ENCODE data around the gene TMEM14A.
"Not testable (repeated sequence)": the region's sequence is repeated elsewhere in the genome, so short reads cannot be mapped to it uniquely, and the experiment has no call there.

The TMEM14A gene

GRCh38 chr6:52661551-52661950, 9.4 kb upstream of the TMEM14A start:
- no peak for DNase-seq

- no peak for DNase-seq
Observed at GRCh38 chr6:52662031-52662430, 8.9 kb upstream of the TMEM14A start.

- peak; percentile 29 for DNase-seq
Observed at GRCh38 chr6:52663120-52663935, 7.6 kb upstream of the TMEM14A start.

GRCh38 chr6:52663936-52664185, 7.1 kb upstream of the TMEM14A start:
- no peak for DNase-seq

- peak; percentile 59 for DNase-seq
Observed at GRCh38 chr6:52664186-52664990, 6.5 kb upstream of the TMEM14A start.

- no peak for DNase-seq
Observed at GRCh38 chr6:52664991-52665686, 5.8 kb upstream of the TMEM14A start.

GRCh38 chr6:52666071-52666470, 4.8 kb upstream of the TMEM14A start:
- no peak for DNase-seq

- DNase-seq, result no peak
Observed at GRCh38 chr6:52666523-52666922, 4.4 kb upstream of the TMEM14A start.

GRCh38 chr6:52667572-52667971, 3.3 kb upstream of the TMEM14A start:
- no peak for DNase-seq

- no peak for DNase-seq
Observed at GRCh38 chr6:52671676-52672075, 763 bp downstream of the TMEM14A start.

GRCh38 chr6:52672412-52673025, 1.6 kb downstream of the TMEM14A start:
- no peak for DNase-seq

- no peak for DNase-seq
Observed at GRCh38 chr6:52674666-52675065, 3.8 kb downstream of the TMEM14A start.

GRCh38 chr6:52675372-52675771, 4.5 kb downstream of the TMEM14A start:
- DNase-seq, result no peak

GRCh38 chr6:52676631-52677030, 5.7 kb downstream of the TMEM14A start:
- not testable (repeated sequence) for DNase-seq

- DNase-seq, result no peak
Observed at GRCh38 chr6:52681416-52681815, 10.5 kb downstream of the TMEM14A start.

- DNase-seq, result no peak
Observed at GRCh38 chr6:52686878-52687699, 16.2 kb downstream of the TMEM14A start.

GRCh38 chr6:52689857-52690256, 18.9 kb downstream of the TMEM14A start:
- no peak for DNase-seq

- no peak for DNase-seq
Observed at GRCh38 chr6:52691718-52692117, 20.8 kb downstream of the TMEM14A start.

- DNase-seq, result no peak
Observed at GRCh38 chr6:52693773-52694172, 22.9 kb downstream of the TMEM14A start.

GRCh38 chr6:52694404-52694803, 23.5 kb downstream of the TMEM14A start:
- no peak for DNase-seq

- DNase-seq, result no peak
Observed at GRCh38 chr6:52696418-52696817, 25.5 kb downstream of the TMEM14A start.

GRCh38 chr6:52697903-52698302, 27.0 kb downstream of the TMEM14A start:
- DNase-seq, result no peak

- no peak for DNase-seq
Observed at GRCh38 chr6:52704060-52704459, 33.1 kb downstream of the TMEM14A start.
